Activated T-helper 1 cell treated with Interleukin-2 at 50 U/mL for 16 hours (primary cell): ENCODE measurements around the gene HS3ST2.
"Not testable (repeated sequence)": the region's sequence is repeated elsewhere in the genome, so short reads cannot be mapped to it uniquely, and the experiment has no call there.

Experiments used
- DNase-seq: peaks from one replicate; pipeline ENCODE4 v3.0.0-alpha.2; 2020; ENCODE audit warnings: low read depth

HS3ST2 gene

DNA sequence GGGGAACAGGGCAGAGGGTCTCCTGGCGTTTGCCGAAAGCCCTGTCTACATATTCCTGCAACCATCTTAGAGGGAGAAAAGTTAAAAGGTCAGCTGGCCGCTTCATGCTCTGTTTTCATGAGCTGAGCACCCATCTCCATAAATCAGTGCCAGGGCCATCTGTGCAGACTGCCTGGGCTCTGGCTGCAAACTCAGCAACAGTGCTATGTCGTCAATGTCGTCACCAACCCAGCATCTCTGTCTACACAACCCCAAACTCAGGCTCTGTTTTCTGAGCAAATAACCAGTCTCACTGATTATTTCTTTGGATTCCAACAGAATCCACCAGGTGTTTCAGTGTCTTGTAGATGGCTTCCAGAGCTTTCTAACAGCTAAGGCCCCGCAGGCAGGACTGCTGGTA is 65.0 kb downstream of the HS3ST2 start:
- no peak for DNase-seq

DNA sequence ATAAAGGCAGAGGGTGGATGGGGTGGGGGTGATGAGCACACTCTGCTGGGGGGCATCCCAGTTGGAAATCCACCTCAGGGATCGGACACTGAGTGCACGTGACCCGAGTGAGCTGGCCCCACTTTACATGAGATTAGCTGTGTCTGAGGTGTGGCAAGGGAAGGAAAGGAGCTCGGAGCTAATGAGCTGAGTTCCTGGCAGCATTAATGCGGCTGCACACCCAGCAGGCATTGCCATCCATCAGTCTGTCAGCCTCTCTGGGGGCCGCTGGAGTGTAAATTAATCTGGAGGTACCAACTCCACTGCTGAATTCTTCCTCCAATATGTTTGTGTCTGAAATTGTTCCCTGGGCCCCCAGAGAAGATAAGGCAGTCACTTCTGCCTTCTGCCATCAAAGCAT is 65.5 kb downstream of the HS3ST2 start:
- no peak for DNase-seq

DNA sequence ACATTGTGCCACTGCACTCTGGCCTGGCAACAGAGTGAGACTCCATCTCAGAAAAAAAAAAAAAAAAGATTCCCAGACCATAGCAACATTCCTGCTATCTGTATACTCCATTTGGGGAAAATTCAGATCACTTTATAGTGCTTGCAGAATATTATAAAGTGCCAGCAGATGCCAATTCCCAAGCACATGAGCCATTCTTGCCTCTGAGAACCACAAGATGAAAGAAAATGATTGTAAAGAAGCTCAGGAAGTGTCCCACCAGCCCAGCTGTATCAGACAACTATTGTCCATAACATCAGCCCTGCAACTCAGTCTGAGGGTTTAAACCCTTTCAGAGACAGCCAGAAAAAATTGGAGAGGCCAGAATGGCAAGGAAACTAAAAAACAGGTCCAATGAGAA is 69.0 kb downstream of the HS3ST2 start:
- DNase-seq, result no peak

DNA sequence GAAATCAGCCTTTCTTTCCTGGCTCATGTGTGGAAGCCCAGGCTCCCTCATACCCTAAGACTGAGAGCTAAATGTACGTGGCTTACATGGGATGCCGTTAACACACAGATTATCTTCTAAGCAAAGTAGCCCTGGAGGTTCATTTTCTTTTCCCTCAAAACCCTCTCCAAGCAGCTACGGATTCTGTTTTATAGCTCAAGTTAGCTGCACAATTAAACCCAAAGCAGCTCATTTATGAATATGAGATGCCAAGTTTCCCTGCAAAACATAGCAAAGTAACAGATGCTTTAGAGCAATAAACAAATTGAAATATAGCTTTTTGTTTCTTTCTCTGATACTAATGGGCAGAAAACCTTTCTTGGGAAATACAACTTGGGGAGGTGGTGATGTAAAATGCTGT is 72.0 kb downstream of the HS3ST2 start:
- DNase-seq, result no peak

DNA sequence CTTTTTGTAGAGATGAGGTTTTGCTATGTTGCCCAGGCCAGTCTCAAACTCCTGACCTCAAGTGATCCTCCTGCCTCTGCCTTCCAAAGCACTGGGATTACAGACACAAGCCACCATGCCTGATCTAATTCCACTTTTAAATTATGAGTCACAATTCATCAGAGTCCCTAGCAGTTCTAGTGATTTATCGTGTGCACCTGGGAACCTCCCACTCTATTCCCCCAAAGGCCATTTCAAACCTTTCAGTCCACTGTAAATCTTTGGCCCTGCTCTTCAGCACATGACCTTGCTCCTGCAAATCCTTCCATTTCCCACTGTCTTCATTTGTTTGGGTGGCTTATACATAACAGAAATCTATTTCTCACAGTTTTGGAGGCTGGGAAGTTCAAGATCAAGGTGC is 73.0 kb downstream of the HS3ST2 start:
- no peak for DNase-seq

DNA sequence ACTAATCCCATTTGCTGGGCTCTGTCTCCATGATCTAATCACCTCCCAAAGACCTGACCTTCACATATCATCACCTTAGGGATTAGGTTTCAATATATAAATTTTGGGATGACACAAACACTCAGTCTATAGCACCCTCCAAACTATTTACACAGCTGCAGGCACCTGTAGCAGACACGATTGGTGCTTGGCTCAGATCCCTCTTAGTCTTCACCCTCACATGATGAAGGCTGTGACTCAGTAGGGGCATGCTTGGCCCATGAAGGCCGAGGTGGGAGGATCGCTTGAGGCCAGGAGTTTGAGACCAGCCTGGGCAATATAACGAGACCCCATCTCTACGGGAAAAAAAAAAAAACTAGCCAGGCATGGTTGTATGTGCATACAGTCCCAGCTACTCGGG is 73.5 kb downstream of the HS3ST2 start:
- no peak for DNase-seq

DNA sequence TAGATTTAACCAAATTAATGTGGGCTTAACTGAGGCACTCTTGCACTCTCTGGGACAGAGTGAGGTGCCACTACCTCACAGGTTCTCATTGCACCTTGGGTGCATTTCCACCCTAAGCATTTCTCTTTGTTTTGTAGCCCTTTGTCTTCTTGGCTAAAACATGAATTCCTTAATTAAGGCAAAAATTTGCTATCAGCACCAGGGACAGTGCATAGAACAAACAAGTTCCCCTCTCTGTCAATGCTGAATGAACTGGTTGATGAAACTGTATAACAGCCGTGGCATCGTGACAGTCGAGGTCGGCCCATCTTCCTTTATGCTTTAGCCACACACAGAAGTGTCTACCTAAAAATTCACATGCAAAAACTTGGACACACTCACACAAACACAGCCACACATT is 74.8 kb downstream of the HS3ST2 start:
- DNase-seq, result no peak

DNA sequence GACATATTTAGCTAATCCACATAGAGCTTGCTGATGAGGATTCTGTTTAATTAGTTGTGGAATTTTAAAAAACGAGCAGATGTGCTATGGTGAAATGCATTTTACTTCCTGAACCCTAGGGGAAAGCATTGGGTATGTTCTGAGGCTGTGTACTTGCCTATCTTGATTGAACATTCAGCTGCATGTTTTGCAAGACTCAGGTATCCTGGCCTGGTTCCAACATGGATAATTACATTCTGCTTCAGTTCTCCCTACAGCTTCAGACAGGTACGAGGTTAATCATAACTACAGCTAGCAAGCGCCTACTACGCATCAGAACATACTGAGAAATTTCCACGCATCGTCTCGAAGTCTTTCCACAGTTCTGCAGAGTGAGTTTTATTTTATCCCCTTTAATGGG is 77.0 kb downstream of the HS3ST2 start:
- no peak for DNase-seq

DNA sequence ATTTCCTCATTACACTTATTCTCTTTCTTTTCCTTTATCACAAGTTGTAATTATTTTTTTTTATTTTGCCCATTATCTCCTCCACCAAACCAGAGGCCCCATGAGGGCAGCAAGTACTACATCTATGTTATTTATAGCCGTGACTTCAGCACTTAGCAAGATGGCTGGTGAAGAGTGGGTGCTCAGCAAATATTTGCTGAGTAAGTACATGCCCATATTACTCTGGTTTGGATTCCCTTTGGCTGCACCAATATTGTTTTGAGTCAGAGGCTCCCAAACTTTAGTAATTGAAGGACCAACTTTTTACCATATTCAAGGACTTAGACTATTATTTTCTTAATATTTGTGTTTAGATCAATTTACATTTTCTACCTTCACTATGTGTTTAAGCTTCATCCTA is 83.2 kb downstream of the HS3ST2 start:
- no peak for DNase-seq

DNA sequence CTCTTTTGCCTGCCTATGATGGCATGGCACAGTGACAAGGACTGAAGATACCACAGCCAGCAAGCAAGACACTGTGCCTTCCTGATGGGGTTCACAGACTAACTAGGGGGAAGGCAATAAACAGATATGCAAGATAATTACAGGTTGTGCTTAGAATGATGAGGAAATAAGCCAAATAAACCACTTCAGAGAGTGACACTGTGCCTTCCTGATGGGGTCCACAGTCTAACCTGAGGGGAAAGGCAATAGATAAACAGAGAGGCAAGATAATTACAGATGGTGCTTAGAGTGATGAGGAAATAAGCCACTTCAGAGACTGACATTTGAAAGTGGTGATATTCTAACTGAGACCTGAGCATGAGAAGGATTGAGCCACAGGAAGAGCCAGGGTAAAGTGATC is 84.2 kb downstream of the HS3ST2 start:
- DNase-seq, result no peak

DNA sequence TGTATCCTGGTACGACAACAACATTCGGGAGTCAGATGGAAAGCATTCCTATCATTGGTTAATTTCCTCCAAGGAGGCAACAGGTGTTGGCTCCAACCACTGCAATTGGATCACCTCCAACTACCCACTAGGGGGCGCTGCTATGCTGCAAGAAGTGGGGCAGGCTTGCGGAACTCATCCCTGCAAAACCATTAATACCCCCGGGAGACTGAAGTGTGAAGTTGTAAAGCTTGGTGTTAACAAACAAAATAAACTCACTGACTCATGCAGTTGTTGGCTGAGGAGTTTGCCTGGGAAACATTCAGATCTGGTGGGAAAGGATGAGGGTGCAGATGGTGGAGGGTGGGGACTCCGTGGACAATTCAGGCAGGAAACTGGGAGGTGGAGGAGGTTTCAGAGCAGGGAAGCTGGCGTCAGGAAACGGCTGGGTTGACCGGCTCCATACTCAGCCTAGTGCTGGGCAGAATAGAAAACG is 84.9 kb downstream of the HS3ST2 start:
- DNase-seq, result peak; percentile 7

DNA sequence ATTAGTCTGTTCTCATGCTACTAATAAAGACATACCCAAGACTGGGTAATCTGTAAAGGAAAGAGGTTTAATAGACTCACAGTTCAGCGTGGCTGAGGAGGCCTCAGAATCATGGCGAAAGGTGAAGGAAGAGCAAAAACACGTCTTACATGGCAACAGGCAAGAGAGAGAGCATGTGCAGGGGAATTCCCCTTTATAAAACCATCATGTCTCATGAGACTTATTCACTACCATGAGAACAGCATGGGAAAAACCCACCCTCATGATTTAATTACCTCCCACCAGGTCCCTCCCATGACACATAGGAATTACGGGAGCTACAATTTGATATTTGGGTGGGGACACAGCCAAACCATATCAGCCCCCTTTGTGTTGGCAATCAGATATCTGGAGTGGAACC is 85.6 kb downstream of the HS3ST2 start:
- not testable (repeated sequence) for DNase-seq

DNA sequence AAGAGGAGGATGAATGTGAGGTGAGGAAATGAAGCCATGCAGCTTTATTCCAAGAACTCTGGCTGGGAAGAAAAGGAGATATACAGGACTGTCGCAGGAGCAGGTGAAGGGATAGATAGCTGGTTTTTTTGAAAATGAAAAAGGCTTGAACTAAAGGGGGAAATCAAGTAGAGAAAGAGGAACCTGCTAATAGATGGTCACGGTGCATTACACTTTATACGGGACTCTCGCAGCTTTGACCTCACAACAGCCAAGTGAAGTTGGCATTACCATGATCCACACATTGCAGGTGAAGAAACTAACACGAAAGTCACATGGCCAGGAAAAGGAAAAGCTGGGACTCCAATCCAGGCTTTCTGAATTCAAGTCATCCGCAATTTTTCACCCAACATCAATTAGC is 86.9 kb downstream of the HS3ST2 start:
- DNase-seq, result no peak

DNA sequence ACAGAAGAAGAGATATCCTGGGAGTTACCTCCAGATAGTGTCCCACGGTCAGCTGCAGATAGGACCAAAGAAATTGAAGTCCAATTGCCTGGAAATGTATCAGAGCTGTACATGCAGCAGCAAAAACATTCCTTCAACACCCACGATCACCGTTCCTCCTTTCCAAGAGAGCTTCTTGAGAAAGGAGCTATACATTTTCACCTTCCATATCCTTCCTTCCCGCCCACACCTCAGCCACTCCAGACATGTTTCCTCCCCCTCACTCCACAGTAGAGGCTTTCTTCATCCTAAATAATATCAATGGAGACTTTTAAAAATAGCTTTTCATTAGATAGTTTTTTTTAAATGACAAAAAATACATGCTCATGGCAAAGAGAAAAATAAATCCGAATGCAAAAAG is 87.6 kb downstream of the HS3ST2 start:
- no peak for DNase-seq

DNA sequence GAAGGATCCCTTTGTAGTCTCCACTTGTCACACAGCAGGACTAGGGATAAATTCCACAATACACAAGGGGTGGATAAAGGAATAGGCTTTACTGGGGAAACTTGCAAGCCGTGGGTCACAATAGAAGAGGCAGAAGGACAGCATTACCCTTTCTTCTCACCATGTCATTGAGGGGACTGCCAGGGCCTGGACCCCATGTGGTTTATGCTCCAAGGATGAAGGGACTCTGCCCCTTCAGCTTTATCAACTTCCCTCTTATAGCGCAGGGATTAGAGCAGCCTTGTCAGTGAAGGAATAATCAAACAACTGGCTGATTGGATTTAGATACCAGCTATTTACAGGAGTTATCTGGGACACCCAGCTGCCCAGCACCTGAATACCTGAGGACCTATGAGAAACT is 89.8 kb downstream of the HS3ST2 start:
- no peak for DNase-seq

DNA sequence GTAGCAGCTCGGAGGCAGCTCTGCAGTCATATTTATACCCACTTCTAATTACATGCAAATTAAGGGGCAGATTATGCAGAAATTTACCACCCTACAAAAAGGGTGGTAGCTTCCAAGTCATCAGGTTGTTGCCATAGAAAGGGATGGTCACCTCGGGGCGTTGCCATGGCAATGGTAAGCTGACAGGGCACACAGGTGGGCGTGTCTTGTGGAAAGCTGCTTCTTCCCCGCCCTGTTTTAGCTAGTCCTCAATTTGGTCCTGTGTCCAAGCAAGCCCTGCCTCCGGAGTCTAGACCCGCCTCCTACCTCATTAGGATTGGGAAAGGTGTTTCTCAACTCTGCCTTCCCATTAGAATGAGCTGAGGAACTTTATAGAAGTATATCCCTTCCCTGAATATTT is 98.7 kb downstream of the HS3ST2 start:
- DNase-seq, result no peak

DNA sequence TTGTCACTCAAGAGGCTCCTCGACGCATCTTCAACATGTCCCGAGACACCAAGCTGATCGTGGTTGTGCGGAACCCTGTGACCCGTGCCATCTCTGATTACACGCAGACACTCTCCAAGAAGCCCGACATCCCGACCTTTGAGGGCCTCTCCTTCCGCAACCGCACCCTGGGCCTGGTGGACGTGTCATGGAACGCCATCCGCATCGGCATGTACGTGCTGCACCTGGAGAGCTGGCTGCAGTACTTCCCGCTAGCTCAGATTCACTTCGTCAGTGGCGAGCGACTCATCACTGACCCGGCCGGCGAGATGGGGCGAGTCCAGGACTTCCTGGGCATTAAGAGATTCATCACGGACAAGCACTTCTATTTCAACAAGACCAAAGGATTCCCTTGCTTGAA is 101.0 kb downstream of the HS3ST2 start:
- no peak for DNase-seq

DNA sequence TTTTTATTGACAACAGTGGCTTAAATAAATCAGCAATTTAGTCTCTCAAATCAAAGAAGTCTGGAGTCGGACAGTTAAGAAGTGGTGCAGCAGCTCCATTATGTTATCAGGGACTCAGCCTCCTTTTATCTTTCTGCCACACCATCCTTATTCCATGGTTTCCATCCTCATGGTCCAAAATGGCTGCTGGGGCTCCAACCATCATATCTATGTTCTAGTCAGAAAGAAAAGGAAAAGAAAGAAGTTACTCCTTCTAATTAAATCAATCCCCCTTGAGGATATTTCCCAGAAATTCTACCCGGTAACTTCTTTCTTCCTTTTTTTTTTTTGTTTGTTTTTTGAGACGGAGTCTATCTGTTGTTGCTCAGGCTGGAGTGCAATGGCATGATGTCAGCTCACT is 109.5 kb downstream of the HS3ST2 start:
- no peak for DNase-seq

DNA sequence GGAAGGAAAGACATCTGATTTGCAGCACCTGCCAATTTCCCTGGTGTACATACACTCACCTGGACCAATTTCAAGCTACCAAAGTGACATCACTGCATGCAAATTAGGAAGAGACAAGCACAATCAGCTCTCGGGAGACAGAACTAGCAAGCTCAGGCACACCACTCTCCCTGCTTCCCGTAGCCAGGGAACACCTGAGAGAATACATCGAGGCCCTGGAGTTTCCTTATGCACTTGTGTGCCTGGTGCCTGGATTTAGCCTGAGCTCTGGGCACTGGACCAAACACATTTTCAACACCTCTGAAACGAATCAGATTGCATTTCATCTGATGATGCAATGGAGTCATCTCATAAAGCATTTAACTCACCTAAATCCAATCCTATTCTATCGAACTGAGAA is 110.5 kb downstream of the HS3ST2 start:
- no peak for DNase-seq

DNA sequence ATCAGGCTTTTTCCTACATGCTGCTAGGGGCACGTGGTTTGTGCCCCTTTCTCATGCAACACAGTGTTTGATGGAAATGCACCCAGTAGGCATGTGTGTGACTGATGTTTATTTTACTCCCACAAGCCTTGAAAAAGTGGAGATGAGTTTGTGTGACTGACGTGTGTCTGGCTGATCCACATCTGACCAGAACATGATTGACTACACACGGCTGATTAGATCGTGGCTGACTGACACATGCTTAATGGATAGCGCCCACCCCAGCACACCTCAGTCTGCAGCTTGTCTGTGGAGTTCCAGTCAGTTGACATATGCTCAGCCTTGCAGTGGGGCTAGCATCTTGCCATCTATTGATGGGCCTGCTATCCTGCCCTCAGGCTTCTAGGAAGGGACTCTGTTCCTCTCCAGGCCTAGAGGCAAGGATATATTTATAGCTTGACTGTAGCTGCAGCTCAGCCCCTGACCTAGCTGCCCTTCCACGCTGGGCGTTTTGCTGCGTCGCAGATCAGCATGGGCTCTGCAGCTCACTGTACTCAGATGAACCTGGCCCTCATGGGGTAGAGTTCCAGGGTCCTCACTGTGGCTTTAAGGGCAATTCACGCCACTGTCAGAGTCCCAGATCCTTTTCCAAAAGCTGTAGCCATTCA is 112.3 kb downstream of the HS3ST2 start:
- DNase-seq, result no peak

DNA sequence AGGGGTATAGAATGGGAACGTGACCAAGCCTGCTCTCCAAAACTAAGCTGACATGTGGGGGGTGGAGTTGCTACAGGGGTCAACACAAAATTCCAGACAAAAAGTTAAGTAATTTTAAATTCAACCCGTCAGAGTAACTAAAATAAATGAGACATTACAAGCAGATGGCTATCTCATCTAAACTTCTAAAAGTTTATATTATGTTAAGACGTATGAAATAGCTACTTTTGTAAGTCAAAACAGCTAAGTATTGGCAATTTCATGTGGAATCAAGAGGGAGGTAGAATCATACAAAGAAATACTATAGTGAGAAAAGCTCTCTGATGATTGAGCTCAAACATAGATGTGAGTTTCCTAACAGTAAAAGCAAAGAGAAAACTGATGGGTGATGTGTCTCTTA is 113.3 kb downstream of the HS3ST2 start:
- no peak for DNase-seq

DNA sequence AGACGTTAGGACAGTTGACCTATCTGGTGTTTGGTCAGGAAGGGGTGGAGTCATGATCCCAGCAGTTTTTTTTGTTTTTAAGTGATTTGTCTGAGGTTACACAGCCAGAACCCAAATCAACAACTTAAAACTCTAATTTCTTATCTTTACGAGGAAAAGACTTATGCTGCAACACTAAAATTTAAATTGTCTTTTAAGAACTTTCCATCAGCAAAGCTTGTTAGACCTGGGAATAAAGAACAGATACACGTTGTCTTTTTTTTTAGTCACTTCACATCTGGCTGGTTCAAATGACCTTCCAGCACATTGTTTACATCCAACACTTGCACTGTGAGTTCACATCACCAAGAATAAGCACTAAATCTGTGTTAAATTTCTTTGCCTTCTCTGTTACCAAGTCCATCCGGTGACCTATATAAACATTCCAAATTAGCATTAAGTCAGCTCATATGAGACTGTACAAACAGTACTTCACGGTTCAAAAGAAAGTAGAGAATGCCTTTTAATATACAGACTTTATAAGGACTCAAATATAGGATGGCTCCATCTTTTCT is 115.0 kb downstream of the HS3ST2 start:
- DNase-seq, result no peak

DNA sequence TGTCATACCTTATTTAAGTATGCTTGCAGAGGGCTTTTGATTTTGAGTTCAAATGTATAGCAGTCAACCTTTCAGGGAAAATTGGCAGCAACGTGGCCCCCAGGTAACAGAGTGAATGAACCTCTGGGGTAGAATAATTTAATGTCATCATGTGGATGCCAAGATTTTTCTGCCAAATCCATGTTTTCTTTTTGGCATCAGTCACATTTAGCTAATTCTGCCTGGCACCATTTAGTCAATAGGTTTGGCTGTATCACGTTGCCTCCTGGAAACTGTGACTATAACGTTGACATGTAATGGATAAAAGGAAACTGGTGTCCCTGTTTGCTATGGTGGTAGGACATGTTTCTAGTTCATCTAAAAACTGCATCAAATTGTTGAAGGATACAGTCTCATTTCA is 115.5 kb downstream of the HS3ST2 start:
- no peak for DNase-seq

DNA sequence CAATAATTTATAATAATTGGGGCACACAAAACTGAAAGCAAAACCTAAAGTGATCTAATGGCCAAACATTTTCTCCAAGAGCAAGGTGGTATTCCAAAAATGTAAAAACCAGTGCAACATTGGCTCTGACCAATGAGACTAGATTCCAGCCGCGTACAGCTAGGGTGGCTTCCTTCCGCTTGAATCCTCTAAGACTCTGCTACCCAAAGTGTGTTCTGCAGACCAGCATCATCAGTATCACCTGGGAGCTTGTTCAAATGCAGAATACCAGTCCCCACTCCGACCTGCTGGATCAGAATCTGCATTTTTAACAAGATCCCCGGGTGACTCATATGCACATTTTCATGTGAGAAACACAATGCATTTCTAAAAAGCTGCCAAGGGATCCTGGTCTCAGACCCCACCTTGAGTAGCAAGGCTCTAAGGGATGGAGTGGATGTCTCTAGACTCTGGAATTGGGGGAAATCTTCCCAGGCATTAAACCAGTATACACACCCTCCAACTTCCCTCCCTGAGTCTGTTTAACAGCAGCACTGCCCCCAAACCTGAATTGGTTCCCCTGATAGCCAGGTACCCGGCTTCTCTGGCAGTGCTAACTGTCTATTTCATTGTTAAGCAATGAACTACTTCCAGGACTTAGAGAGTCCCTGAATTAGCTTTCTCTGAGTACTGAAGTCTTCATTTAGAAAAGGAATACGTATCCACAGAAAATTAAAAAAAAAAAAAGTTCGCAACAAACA is 118.2 kb downstream of the HS3ST2 start:
- no peak for DNase-seq
